Mesodermal cell (in vitro differentiated cells): Measurements from ENCODE around the gene PARVG.

Source experiments
- H3K27ac ChIP-seq: 2 replicates; pipeline ENCODE4 v1.7.0; 2013; ENCODE audit warnings: mild to moderate bottlenecking, low read depth, low read length, moderate library complexity; ENCODE audit not compliant: severe bottlenecking
- H3K36me3 ChIP-seq: 2 replicates; pipeline ENCODE4 v1.7.1; 2013; ENCODE audit warnings: mild to moderate bottlenecking, low read length, moderate library complexity; ENCODE audit not compliant: control insufficient read depth, insufficient read depth
- H3K4me1 ChIP-seq: one replicate; pipeline ENCODE4 v1.7.1; 2013; ENCODE audit warnings: mild to moderate bottlenecking, low read length; ENCODE audit not compliant: insufficient read depth, control insufficient read depth, poor library complexity, severe bottlenecking
- H3K4me3 ChIP-seq: 2 replicates; pipeline ENCODE4 v1.7.0; 2013; ENCODE audit warnings: low read length, control low read depth, mild to moderate bottlenecking; ENCODE audit not compliant: insufficient read depth, poor library complexity, severe bottlenecking; ENCODE audit errors: extremely low read depth
- H3K9me3 ChIP-seq: 2 replicates; pipeline ENCODE4 v1.7.1; 2013; ENCODE audit warnings: mild to moderate bottlenecking, low read length, moderate library complexity; ENCODE audit not compliant: control insufficient read depth
- WGBS, 2 experiments: methylation state at CpG; one replicate each; pipeline ENCODE4 v1.1.5; 2013; ENCODE audit warnings: missing lambda C conversion rate in 2 of 2; ENCODE audit not compliant: insufficient coverage in 2 of 2; 5-methylcytosine and 5-hydroxymethylcytosine counted together

PARVG gene

DNA sequence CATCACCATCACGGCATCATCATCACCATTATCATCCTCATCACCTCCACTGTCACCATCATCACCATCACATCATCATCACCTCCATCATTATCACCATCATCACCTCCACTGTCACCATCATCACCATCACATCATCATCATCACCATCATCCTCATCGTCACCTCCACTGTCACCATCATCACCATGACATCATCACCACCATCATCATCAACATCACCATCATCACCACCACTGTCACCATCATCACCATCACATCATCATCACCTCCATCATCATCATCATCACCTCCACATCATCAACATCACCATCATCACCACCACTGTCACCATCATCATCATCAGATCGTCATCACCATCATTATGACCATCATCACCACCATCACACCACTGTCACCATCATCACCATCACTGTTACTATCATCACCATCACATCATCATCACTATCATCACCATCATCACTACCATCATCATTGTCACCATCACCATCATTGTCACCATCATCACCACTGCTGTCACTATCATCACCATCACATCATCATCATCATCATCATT is 32.8 kb downstream of the PARVG start:
- H3K4me1 ChIP-seq, result peaks cover 5% of the 10 kb centered on the region

DNA sequence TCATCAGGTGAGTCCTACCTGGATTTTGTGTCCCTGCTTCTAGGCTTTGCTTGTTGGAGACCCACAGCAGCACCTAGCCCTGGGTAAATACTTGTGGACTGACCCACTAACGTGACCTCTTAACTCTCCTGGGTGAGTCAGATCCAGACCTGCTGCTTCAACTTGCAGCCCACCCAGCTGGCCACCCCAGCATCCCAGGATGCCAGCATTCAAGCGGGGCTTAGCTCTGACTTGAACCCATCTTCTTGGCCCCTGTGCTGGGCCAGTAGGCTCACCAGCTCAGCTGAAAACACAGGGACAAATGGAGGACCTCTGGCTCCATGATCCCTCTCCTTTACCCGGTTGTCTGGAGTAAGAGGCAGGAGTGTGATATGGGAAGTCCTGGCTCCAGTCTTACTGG is 33.5 kb downstream of the PARVG start:
- 90 to 93% methylated on average over 2 to 3 of the region's 3 CpGs for WGBS, 2 experiments
- Histone ChIP-seq H3K36me3 (no peaks in the 10 kb centered on the region), H3K27ac (no peak overlapping the region), H3K4me3 (no peak overlapping the region), H3K4me1 (peaks cover 5% of the 10 kb centered on the region), H3K9me3 (no peaks in the 10 kb centered on the region)

More for the DNA sequence above, 32.8 kb downstream of the PARVG start:
- Histone ChIP-seq H3K4me3 (no peak overlapping the region), H3K36me3 (no peaks in the 10 kb centered on the region), H3K27ac (no peak overlapping the region), H3K9me3 (no peaks in the 10 kb centered on the region)
- 72 to 74% methylated on average over 3 of the region's 3 CpGs for WGBS, 2 experiments

DNA sequence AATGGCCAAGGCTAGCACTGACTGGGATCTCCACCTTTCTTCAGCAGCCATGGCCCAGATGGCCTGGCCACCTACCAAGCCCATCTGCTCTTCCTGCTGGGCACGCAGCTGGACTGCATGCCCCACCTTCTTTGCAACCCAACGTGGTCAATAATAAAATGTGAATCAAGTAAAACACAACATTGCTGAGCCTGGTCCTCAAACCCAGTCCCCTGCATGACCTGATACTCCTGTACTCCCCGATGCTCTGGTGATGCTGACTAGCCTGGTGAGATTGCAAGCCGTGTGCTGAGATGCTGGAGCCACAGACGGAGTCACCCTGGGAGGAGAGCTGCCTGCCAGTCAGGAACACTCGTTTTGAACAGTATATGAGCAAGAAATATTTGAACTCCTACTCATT is 34.0 kb downstream of the PARVG start:
- Histone ChIP-seq H3K4me1 (peaks cover 5% of the 10 kb centered on the region), H3K36me3 (no peaks in the 10 kb centered on the region), H3K4me3 (no peak overlapping the region), H3K27ac (no peak overlapping the region), H3K9me3 (no peaks in the 10 kb centered on the region)
- 86 to 100% methylated on average over 4 to 5 of the region's 6 CpGs for WGBS, 2 experiments

DNA sequence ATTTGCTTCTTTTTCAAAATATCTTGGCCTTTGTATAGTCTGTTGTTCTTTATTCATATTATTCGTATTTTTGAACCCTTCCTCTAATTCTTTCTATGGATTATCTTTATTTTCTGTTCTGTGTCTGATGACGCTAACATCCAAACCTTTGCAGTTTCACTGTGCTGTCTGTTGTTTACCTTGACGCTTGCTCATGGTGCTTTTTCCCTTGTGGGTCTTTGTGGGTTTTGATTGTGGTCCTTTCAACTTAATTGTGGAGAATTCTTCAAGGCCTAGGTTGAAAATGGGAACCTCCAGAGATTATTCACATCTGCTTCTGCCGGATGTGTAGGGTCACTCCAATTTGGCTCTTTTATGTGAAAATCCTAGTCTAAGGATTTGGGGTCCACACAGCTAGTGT is 34.6 kb downstream of the PARVG start:
- Histone ChIP-seq H3K4me1 (peaks cover 5% of the 10 kb centered on the region), H3K4me3 (no peak overlapping the region), H3K36me3 (no peaks in the 10 kb centered on the region), H3K9me3 (no peaks in the 10 kb centered on the region), H3K27ac (no peak overlapping the region)
- WGBS, 2 experiments, result 78 to 80% methylated on average over 1 to 2 of the region's 4 CpGs

DNA sequence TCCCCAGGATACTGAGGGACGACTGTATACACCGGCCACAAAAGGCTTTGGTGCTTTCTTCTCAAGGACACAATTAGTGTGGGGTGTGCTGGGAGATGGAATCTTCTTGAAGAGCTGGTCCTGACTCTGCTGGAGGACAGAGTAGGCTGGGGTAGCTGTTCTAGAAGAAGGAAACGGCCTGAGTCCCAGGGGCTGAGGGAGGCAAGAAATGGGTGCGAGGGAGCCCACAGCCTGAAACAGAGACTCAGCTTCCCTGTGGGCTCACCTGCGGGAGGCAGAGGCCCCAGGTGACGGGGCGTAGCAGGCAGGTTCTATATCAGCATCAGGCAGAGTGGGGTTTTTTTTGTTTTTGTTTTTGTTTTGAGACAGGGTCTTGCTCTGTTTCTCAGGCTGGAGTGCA is 36.6 kb downstream of the PARVG start:
- Histone ChIP-seq H3K4me3 (no peak overlapping the region), H3K27ac (no peak overlapping the region), H3K36me3 (no peaks in the 10 kb centered on the region), H3K9me3 (no peaks in the 10 kb centered on the region), H3K4me1 (peaks cover 2% of the 10 kb centered on the region)
- WGBS, 2 experiments, result 77 to 92% methylated on average over 6 to 7 of the region's 7 CpGs

DNA sequence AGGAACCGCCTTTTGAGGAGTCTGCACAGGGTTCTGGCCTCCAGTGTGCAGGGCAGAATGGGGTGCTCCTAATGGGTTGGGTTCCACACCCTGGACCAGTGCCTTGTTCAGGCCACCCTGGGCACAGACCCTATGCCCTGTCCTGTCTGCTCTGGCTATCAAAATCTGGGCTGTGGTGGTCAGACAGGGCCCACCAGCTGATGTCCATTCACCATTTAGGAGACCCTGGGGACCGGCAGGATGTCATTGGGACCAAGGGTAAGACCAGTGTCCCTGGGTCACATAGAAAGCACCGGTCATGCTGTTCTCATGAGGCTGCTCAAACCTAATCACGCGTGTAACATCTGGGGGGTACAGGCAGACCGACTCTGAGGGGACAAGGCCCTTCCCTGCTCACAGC is 37.3 kb downstream of the PARVG start:
- WGBS, 2 experiments, result 95 to 97% methylated on average over 5 to 6 of the region's 6 CpGs
- no peaks in the 10 kb centered on the region for H3K4me1 ChIP-seq
- H3K4me3 ChIP-seq, result no peak overlapping the region
- no peaks in the 10 kb centered on the region for H3K36me3 ChIP-seq
- H3K27ac ChIP-seq, result no peak overlapping the region
- no peaks in the 10 kb centered on the region for H3K9me3 ChIP-seq

DNA sequence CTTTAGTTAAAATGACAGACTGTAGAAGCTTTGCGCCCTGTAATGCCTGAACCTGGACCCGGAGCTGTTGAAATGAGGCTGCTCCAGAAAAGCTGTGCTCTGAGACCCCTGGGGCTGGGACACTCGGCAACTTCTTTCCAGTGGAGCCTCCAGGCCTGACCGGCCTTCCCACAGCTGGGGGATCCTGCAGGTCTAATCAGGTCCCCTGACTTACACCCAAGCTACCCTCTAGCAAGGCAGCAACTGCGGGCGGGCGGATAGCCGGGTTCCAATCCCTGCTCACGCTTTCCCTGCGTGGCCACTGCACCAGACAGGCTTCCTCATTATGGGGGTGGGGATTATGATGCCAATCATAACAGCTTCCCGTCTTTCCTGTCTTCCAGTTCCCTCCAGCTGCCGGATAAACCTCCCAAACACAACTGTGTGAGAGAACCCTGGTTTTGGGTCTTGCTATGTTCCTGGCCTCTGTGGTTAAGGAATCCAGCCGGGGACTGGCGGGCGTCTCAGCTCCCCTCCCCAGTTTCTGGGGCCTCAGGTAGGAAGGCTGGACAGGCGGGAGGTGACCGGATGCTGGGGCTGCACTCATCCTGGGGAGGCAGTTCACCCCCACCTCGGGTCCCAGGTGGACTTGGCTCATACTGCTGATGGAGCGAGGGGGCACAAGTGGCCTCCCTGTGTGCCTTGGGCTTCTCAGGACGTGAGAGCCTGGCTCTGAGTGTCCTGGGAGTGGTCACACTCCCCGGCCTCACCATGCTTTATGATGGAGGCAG is 38.6 kb downstream of the PARVG start:
- 87 to 88% methylated on average over 12 to 14 of the region's 21 CpGs for WGBS, 2 experiments
- H3K36me3 ChIP-seq, result no peaks in the 10 kb centered on the region
- H3K9me3 ChIP-seq, result no peaks in the 10 kb centered on the region
- H3K4me1 ChIP-seq, result no peaks in the 10 kb centered on the region
- H3K27ac ChIP-seq, result no peak overlapping the region
- H3K4me3 ChIP-seq, result no peak overlapping the region

DNA sequence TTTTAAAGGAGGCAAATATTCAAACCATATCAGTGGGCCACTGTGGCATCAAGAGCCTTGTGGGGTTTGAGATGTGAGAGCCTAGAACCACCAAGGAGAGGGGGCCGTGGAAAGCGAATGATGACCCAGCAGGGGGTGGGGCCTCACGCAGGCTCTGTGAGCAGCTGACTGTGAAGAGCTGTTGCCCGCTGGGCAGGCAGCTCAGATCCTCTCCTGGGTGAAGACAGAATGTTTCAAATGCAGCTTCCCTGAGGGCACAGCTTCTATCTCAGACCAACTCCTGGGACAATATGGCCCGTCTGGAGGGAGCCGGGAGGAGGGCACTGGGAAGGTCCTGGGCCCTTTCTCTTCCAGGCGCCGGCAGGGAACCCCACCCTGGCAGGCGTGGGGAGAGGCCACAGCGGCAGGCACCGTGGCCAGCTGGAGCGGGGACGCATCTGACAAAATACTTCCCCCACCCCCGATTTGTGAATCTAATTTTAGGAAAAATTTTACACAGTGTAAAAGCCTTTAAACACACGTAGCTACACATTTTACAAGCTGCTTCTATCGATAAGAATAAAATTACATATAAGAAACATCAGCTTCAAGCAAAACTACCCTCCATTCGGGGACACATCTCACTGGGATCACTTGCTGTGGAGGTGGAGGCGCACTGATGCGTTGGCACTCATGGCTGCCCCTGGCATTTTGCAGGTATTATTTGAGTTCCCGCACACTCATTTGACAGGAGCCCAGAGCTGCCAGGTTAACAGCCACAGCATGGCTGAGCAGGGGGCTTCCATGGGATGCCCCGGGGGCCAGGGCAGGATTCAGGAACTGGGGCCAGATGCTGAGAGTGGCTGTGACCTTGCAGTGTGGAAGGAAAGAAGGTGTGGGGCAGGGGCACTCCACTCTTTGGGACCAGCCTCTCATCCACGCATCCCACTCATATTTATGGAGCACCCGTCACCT is 40.3 kb downstream of the PARVG start:
- H3K4me3 ChIP-seq, result no peak overlapping the region
- 84% methylated on average over 17 to 22 of the region's 23 CpGs for WGBS, 2 experiments
- no peaks in the 10 kb centered on the region for H3K9me3 ChIP-seq
- H3K4me1 ChIP-seq, result no peaks in the 10 kb centered on the region
- H3K36me3 ChIP-seq, result no peaks in the 10 kb centered on the region
- no peak overlapping the region for H3K27ac ChIP-seq

DNA sequence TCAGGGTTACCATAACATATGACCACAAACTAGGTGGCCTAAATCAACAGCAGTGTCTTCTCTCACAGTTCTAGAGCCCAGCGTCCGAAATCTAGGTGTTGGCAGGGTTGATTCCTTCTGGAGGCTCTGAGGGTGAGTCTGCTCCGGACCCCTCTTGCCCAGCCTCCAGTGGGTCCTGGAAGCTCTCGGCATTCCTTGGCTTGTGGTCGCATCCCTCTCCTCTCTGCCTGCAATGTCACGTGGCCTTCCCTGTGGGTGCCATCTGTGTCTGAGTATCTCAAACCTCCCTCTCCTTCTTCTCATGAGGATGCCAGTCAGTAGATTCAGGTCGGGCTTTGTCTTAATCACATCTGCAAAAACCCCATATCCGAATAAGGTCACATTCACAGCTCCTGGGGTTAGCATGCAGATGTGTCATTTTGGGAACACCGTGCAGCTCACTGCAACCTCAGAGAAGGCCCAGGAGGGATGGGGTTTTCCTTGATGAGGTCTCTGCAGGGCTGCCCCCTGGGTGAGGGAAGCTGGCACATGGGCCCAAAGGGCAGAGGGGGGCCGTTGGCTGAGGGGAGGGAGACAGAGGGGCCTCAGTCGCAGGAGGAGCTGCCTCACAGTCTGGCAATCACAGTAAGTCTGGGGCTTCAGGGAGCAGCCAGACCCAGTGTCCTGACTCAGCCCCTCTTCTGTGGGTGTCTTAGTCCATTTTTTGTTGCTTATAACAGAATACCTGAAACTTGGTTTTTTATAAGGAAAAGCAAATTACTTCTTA is 41.2 kb downstream of the PARVG start:
- H3K27ac ChIP-seq, result no peak overlapping the region
- H3K9me3 ChIP-seq, result no peaks in the 10 kb centered on the region
- no peaks in the 10 kb centered on the region for H3K4me1 ChIP-seq
- 90 to 93% methylated on average over 8 to 9 of the region's 11 CpGs for WGBS, 2 experiments
- no peak overlapping the region for H3K4me3 ChIP-seq
- no peaks in the 10 kb centered on the region for H3K36me3 ChIP-seq

DNA sequence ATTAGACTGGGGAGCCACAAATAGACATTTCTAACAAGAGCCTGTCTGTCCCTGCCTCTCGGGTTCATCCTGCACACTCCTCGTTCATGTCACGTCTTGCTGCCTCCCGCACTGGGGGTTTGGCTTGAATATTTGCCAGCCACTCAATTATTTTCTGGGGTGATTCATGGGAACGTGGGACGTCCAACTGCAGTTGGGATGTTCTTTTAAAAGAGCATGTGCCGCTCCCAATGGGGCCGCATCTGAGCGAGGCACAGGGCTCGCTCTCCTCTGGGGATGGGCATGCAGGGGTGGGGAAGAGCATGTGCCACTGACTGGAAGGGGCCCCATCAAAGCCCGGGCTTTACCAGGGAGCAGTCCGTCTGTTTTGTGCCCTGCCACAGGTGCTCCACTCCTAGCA is 43.4 kb downstream of the PARVG start:
- H3K4me3 ChIP-seq, result no peak overlapping the region
- no peaks in the 10 kb centered on the region for H3K4me1 ChIP-seq
- 92 to 94% methylated on average over 7 to 10 of the region's 12 CpGs for WGBS, 2 experiments
- no peak overlapping the region for H3K27ac ChIP-seq
- no peaks in the 10 kb centered on the region for H3K36me3 ChIP-seq
- peaks cover 5% of the 10 kb centered on the region for H3K9me3 ChIP-seq
